ENCODE results near the gene ADGRG3. TPM values are rescaled to one million over a fixed set of nuclear protein-coding genes. Genes with fewer than 3 reads are reported as not detected.
A peak's percentile ranks its signal among the peaks of the same experiment; 100 is the strongest.

ADGRG3 gene
- total RNA-seq (2022) (not detected in 2 replicates), Bru-seq, nascent RNA (percentile 14 among the genes with signal in this experiment), BruChase-seq, experiment 1, labeled RNA remaining after a 6-hour chase (percentile 16 among the genes with signal in this experiment), BruChase-seq, experiment 2, labeled RNA remaining after a 2-hour chase (percentile 19 among the genes with signal in this experiment)
- long read RNA-seq: 0 reads

GRCh38 chr16:57668263-57668571, at the start of gene ADGRG3:
ADGRG3 (plus strand) TSS chr16:57668306; CDS start chr16:57668348, 42 bp downstream.
- peaks cover 43% of the 10 kb centered on the region for H3K36me3 Mint-ChIP-seq (ENCODE audit: insufficient read depth, unreplicated experiment)
- H3K4me3 Mint-ChIP-seq (ENCODE audit: low read depth, unreplicated experiment): no peak within 1 kb of the TSS
- no peak for DNase-seq
- intact Hi-C loops (cut with micrococcal nuclease; ENCODE audit: unreplicated experiment): no loop called here
- peaks cover 47% of the 10 kb centered on the region for H3K27me3 Mint-ChIP-seq (ENCODE audit: unreplicated experiment)
- BruUV-seq (replicated peaks): no TSS peak
- no peak for TF ChIP-seq CTCF (IDR thresholded peaks at IDR 0.05; ENCODE audit: unreplicated experiment)
- H3K9me3 Mint-ChIP-seq (ENCODE audit: low read depth, unreplicated experiment): no peaks in the 10 kb centered on the region
- H3K4me1 Mint-ChIP-seq (ENCODE audit: low read depth, unreplicated experiment): no peaks in the 10 kb centered on the region
- CTCF ChIA-PET: interaction anchor here (1.2 kb wide), 1 partner anchor 77 kb away, joined by 5 read pairs; no protein-coding TSS in a partner anchor
- peak within 1 kb of the TSS; percentile 43 for H3K27ac Mint-ChIP-seq (ENCODE audit: unreplicated experiment)

- intact Hi-C loops (cut with micrococcal nuclease; ENCODE audit: unreplicated experiment): no loop called here
- Mint-ChIP-seq H3K9me3 (ENCODE audit: low read depth, unreplicated experiment) (no peaks in the 10 kb centered on the region), H3K27ac (ENCODE audit: unreplicated experiment) (peak overlapping the region; percentile 96), H3K27me3 (ENCODE audit: unreplicated experiment) (no peaks in the 10 kb centered on the region), H3K4me1 (ENCODE audit: low read depth, unreplicated experiment) (peaks cover 53% of the 10 kb centered on the region), H3K4me3 (ENCODE audit: low read depth, unreplicated experiment) (peak overlapping the region; percentile 90), H3K36me3 (ENCODE audit: insufficient read depth, unreplicated experiment) (peaks cover 52% of the 10 kb centered on the region)
- no peak for DNase-seq
- CTCF ChIA-PET: interaction anchor here (0.6 to 1.5 kb wide), 7 partner anchors 8 to 118 kb away, joined by 3 to 10 read pairs (median 3); partner anchors contain the start of gene ADGRG1
- TF ChIP-seq CTCF (IDR thresholded peaks at IDR 0.05; ENCODE audit: unreplicated experiment): no peak
- TSS peak; percentile 19 for BruUV-seq (replicated peaks)
Observed at GRCh38 chr16:57619133-57619605, 48.9 kb upstream of the ADGRG3 start.

GRCh38 chr16:57619606-57620334, 48.3 kb upstream of the ADGRG3 start:
- intact Hi-C loops (cut with micrococcal nuclease; ENCODE audit: unreplicated experiment): no loop called here
- H3K27me3 Mint-ChIP-seq (ENCODE audit: unreplicated experiment): no peaks in the 10 kb centered on the region
- no peaks in the 10 kb centered on the region for H3K9me3 Mint-ChIP-seq (ENCODE audit: low read depth, unreplicated experiment)
- DNase-seq: peak; percentile 88
- CTCF ChIA-PET: interaction anchor here (0.6 to 1.5 kb wide), 8 partner anchors 9 to 598 kb away, joined by 3 to 10 read pairs (median 3); partner anchors contain the start of gene ADGRG1
- peak overlapping the region; percentile 90 for H3K4me3 Mint-ChIP-seq (ENCODE audit: low read depth, unreplicated experiment)
- peak overlapping the region; percentile 96 for H3K27ac Mint-ChIP-seq (ENCODE audit: unreplicated experiment)
- peaks cover 55% of the 10 kb centered on the region for H3K36me3 Mint-ChIP-seq (ENCODE audit: insufficient read depth, unreplicated experiment)
- BruUV-seq (replicated peaks): no TSS peak
- no peak for TF ChIP-seq CTCF (IDR thresholded peaks at IDR 0.05; ENCODE audit: unreplicated experiment)
- peaks cover 58% of the 10 kb centered on the region for H3K4me1 Mint-ChIP-seq (ENCODE audit: low read depth, unreplicated experiment)

GRCh38 chr16:57620335-57621231, 47.5 kb upstream of the ADGRG3 start:
- intact Hi-C loops (cut with micrococcal nuclease; ENCODE audit: unreplicated experiment): no loop called here
- H3K36me3 Mint-ChIP-seq (ENCODE audit: insufficient read depth, unreplicated experiment): peaks cover 63% of the 10 kb centered on the region
- no peaks in the 10 kb centered on the region for H3K27me3 Mint-ChIP-seq (ENCODE audit: unreplicated experiment)
- TF ChIP-seq CTCF (IDR thresholded peaks at IDR 0.05; ENCODE audit: unreplicated experiment): no peak
- H3K4me1 Mint-ChIP-seq (ENCODE audit: low read depth, unreplicated experiment): peaks cover 66% of the 10 kb centered on the region
- CTCF ChIA-PET: interaction anchor here (0.6 to 1.5 kb wide), 6 partner anchors 8 to 597 kb away, joined by 3 to 10 read pairs (median 5); partner anchors contain the start of gene ADGRG1
- peak overlapping the region; percentile 96 for H3K27ac Mint-ChIP-seq (ENCODE audit: unreplicated experiment)
- no peaks in the 10 kb centered on the region for H3K9me3 Mint-ChIP-seq (ENCODE audit: low read depth, unreplicated experiment)
- H3K4me3 Mint-ChIP-seq (ENCODE audit: low read depth, unreplicated experiment): peak overlapping the region; percentile 90
- peak; percentile 85 for DNase-seq
- BruUV-seq (replicated peaks): TSS peak; percentile 32

Data from Calu3 (cell line).